DOHH2 (cell line): ENCODE measurements around the gene RAET1L.

Source experiments
- CTCF ChIP-seq: fragments of 200-600 bp; sonication (generic); IDR thresholded peaks from one replicate; pipeline ENCODE4 v1.5.1; 2014; ENCODE audit warnings: antibody characterized with exemption, mild to moderate bottlenecking, low read depth, low read length; ENCODE audit not compliant: poor library complexity, severe bottlenecking
- EZH2phosphoT487 ChIP-seq: fragments of 200-600 bp; sonication (generic); IDR thresholded peaks from 2 replicates; pipeline ENCODE4 v1.6.1; 2017; ENCODE audit warnings: borderline replicate concordance, mild to moderate bottlenecking, antibody characterized with exemption, low read length, moderate library complexity, mixed read lengths

DNA sequence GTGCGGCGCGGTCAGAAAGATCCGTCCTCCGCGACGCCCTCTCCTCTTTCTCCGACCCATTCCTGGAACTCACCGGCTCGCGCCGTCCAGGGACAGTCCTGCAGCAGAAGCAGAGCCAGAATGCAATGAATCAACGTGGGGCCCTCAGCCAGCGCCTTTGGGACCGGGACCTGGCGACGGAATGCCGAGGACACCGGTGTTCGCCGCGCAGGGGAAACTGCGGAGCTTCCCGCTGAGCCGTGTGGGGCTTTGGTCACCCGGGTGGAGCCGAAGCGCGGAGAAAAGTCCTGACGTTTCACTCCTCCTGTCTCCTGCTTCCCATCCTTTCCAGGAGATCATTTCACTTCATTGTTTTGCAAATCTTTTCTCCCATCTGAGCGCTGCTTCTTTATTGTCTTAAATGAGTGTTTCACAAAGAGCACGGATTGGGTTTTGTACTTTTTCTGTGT lies 35.1 kb downstream of the RAET1L start:
- TF ChIP-seq EZH2phosphoT487 = no peak
- TF ChIP-seq CTCF = no peak
